Non-pigmented ciliary epithelial cell (primary cell): ENCODE measurements around the gene C9orf85.
"Not testable (repeated sequence)": the region's sequence is repeated elsewhere in the genome, so short reads cannot be mapped to it uniquely, and the experiment has no call there.

Source experiments
- DNase-seq: peaks from one replicate; pipeline ENCODE4 v3.0.0-alpha.2; 2010; ENCODE audit warnings: low read depth

The C9orf85 gene

GRCh38 chr9:71941998-71942567 lies 30.6 kb downstream of the C9orf85 start:
- no peak for DNase-seq

GRCh38 chr9:71944754-71945375 lies 33.4 kb downstream of the C9orf85 start:
- no peak for DNase-seq

- not testable (repeated sequence) for DNase-seq
These were observed 43.2 kb downstream of the C9orf85 start for GRCh38 chr9:71954652-71955051.

GRCh38 chr9:71955300-71955915 lies 44.0 kb downstream of the C9orf85 start:
- no peak for DNase-seq

GRCh38 chr9:71962328-71962727 lies 50.9 kb downstream of the C9orf85 start:
- DNase-seq: no peak

- DNase-seq: not testable (repeated sequence)
These were observed 52.1 kb downstream of the C9orf85 start for GRCh38 chr9:71963471-71963996.

GRCh38 chr9:71965403-71965802 lies 54.0 kb downstream of the C9orf85 start:
- no peak for DNase-seq

DNA sequence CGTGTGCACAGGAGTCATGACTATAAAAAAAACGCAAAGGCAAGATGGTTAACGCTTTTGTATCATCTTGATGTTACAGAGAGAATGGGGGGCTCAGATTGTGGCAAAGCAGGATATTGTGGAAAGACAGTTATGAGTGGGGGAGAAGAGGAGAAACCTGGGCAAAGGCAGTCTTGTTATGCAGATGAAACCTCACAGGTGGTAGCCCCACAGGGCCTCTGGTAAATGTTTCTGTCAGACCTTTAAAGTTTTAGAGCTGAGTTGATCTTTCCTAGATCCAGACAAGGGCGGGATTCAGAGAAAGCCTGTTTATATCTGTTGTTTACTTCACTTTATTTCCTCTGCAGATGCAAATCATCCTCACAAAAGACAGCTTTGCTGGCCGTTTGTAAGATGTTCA lies 55.2 kb downstream of the C9orf85 start:
- no peak for DNase-seq

DNA sequence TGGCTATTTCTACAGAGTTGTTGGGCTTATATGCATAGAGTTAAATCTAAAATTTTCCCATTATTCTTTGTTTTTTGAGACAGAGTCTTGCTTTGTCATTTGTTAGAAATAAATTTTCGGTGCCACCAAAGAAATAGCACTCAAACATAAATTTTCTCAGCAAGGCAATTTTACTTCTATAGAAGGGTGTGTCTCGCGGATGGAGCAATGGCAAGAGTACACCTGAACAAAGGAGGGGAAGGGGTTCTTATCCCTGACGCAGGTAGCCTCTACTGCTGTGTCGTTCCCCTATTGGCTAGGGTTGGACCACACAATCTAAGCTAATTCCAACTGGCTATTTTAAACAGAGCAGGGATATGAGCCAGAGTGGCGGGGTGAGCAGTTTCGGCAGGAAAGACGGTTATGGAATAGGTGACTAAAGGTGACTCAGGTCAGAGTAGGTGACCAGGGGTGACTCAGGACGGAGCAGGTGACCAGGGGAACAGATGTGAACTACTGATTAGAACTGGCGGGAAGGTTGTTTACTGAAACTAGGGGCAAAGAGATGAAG lies 57.2 kb downstream of the C9orf85 start:
- no peak for DNase-seq

DNA sequence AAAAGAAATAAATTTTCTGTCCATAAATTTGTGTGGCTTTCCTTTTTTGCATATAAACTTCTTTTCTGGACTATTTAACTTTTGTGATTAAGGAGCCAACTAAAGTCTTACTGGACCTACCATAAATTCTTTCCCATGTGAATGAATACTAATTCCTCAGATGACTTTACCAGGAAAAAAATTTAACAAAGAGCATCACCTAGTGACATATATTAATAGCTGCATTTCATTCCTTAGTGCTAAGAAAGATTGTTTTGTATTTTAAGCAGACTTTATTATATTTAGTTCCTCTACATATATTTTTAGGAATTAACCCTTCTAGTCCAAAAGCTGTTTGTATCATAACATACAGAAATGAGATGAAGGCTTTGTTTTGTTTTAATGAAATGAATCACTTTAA lies 64.4 kb downstream of the C9orf85 start:
- no peak for DNase-seq

DNA sequence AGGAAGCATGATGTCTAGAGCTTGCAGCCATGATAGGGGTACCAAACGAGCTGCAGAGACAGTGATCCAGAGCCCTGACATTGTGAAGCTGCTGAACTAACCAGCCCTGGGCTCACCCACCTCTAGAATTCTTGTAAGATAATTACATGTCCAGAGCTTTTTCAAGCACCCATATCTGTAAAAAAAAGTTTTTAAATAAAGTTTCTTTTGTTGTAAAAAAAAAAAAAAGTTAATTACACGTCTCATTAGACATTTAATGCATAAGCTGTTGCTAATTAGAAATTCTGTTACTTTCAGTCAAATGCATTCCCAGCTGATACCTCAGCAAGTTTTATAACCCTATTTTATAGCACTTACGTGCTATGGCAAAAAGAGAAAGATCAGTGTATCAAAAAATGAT lies 65.6 kb downstream of the C9orf85 start:
- no peak for DNase-seq

GRCh38 chr9:71980266-71981190 lies 69.1 kb downstream of the C9orf85 start:
- no peak for DNase-seq

GRCh38 chr9:71981944-71982343 lies 70.5 kb downstream of the C9orf85 start:
- DNase-seq: no peak

- no peak for DNase-seq
These were observed 73.0 kb downstream of the C9orf85 start for GRCh38 chr9:71984403-71984802.

- DNase-seq: no peak
These were observed 73.4 kb downstream of the C9orf85 start for GRCh38 chr9:71984831-71985281.

DNA sequence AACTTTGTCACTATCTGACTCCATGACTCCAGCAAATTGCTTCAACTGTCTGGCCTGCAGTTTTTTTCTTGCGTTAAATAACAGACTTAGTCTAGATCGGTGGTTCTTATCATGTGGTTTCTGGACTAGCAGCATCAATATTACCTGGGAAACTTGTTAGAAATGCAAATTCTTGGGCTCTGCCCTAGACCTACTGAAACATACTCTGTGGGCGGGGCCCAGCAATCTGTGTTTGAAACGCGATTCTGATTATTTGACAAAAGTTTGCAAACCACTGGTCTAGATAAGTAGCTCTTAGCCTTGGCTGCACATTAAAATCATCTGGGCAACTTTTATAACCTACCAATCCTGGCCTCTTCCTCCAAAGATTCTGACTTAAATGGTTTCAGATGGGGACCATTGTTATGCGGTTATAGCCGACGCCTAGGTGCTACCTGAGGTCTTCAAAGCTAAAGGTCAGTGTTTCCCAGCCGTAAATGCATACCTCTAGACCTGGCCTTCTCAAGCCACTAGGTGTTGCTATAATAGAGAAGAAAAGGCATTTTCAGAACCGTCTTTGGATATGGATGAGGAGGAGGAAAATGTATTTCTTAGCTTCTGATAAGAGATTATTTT lies 74.0 kb downstream of the C9orf85 start:
- DNase-seq: no peak

DNA sequence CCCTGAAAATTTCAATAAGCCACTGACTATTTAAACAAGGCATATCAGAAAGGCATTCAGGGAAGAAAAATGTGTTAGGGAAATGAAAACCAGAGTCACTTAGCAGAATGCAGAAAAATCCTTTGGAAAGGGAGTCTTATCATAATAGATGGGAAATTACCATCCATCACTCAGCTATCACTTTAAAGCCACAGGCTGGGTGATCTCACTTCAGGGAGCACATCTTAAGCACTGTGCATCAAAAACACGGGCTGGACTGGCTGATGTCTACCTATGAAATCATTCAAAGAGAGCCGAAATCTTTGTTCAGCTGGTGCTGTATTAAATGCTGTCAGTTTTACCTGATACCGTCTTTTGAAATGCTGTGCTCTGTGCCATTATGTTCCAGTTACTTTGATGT lies 75.5 kb downstream of the C9orf85 start:
- no peak for DNase-seq

GRCh38 chr9:71987471-71988371 lies 76.3 kb downstream of the C9orf85 start:
- no peak for DNase-seq

- no peak for DNase-seq
These were observed 79.0 kb downstream of the C9orf85 start for GRCh38 chr9:71990466-71990865.

- no peak for DNase-seq
These were observed 94.0 kb downstream of the C9orf85 start for GRCh38 chr9:72005451-72005850.
